GM18868 (cell line): ENCODE measurements around the gene ABAT.
"Not testable (repeated sequence)": the region's sequence is repeated elsewhere in the genome, so short reads cannot be mapped to it uniquely, and the experiment has no call there.

ENCODE experiments used
- ATAC-seq: cut with Tn5 transposase; IDR thresholded peaks from one replicate; pipeline ENCODE4 v1.9.1; 2021; ENCODE audit warnings: mild to moderate bottlenecking, moderate library complexity; ENCODE audit not compliant: unreplicated experiment

The ABAT gene

GRCh38 chr16:8648877-8649276 is 25.5 kb upstream of the ABAT start:
- ATAC-seq = no peak

- no peak for ATAC-seq
Observed at GRCh38 chr16:8649829-8650554, 24.4 kb upstream of the ABAT start.

- not testable (repeated sequence) for ATAC-seq
Observed at GRCh38 chr16:8651958-8652357, 22.5 kb upstream of the ABAT start.

- ATAC-seq = peak; percentile 75
Observed at GRCh38 chr16:8655184-8655717, 19.2 kb upstream of the ABAT start.

- ATAC-seq = no peak
Observed at GRCh38 chr16:8656376-8656775, 18.0 kb upstream of the ABAT start.

GRCh38 chr16:8660841-8661301 is 13.5 kb upstream of the ABAT start:
- ATAC-seq = no peak

GRCh38 chr16:8661703-8662102 is 12.7 kb upstream of the ABAT start:
- ATAC-seq = no peak

- ATAC-seq = no peak
Observed at GRCh38 chr16:8663192-8664089, 11.0 kb upstream of the ABAT start.

- no peak for ATAC-seq
Observed at GRCh38 chr16:8665529-8665928, 8.9 kb upstream of the ABAT start.

- ATAC-seq = no peak
Observed at GRCh38 chr16:8667492-8667891, 6.9 kb upstream of the ABAT start.

- no peak for ATAC-seq
Observed at GRCh38 chr16:8668113-8668512, 6.3 kb upstream of the ABAT start.

GRCh38 chr16:8669481-8669880 is 4.9 kb upstream of the ABAT start:
- no peak for ATAC-seq

- ATAC-seq = no peak
Observed at GRCh38 chr16:8670014-8670560, 4.3 kb upstream of the ABAT start.

- peak; percentile 41 for ATAC-seq
Observed at GRCh38 chr16:8673611-8674412, 605 bp upstream of the ABAT start.

- no peak for ATAC-seq
Observed at GRCh38 chr16:8675183-8676159, 1.1 kb downstream of the ABAT start.

- ATAC-seq = no peak
Observed at GRCh38 chr16:8676160-8676547, 1.7 kb downstream of the ABAT start.

- no peak for ATAC-seq
Observed at GRCh38 chr16:8676737-8677375, 2.4 kb downstream of the ABAT start.

GRCh38 chr16:8677481-8677880 is 3.1 kb downstream of the ABAT start:
- ATAC-seq = no peak
